ENCODE measurements around the gene FBLN1.
A peak's percentile ranks its signal among the peaks of the same experiment; 100 is the strongest.
"Not testable (repeated sequence)": the region's sequence is repeated elsewhere in the genome, so short reads cannot be mapped to it uniquely, and the experiment has no call there.

FBLN1 gene

GRCh38 chr22:45586651-45587405 is 84.1 kb downstream of the FBLN1 start:
- TF ChIP-seq CTCF (IDR thresholded peaks at IDR 0.05; ENCODE audit: poor library complexity, severe bottlenecking): no peak
- Histone ChIP-seq H3K27me3 (ENCODE audit: insufficient read depth, poor library complexity, severe bottlenecking) (no peaks in the 10 kb centered on the region), H3K4me1 (ENCODE audit: insufficient read depth, poor library complexity, severe bottlenecking) (peaks cover 7% of the 10 kb centered on the region), H3K27ac (ENCODE audit: poor library complexity, severe bottlenecking) (no peak overlapping the region), H3K9me3 (ENCODE audit: severe bottlenecking) (no peaks in the 10 kb centered on the region), H3K36me3 (ENCODE audit: low read depth) (no peaks in the 10 kb centered on the region), H3K4me3 (ENCODE audit: severe bottlenecking) (no peak overlapping the region)
- ATAC-seq (ENCODE audit: low read depth) (no peak), DNase-seq (ENCODE audit: low spot score) (no peak)

- Histone ChIP-seq H3K4me3 (ENCODE audit: severe bottlenecking) (no peak overlapping the region), H3K9me3 (ENCODE audit: severe bottlenecking) (no peaks in the 10 kb centered on the region), H3K36me3 (ENCODE audit: low read depth) (no peaks in the 10 kb centered on the region), H3K27me3 (ENCODE audit: insufficient read depth, poor library complexity, severe bottlenecking) (no peaks in the 10 kb centered on the region), H3K4me1 (ENCODE audit: insufficient read depth, poor library complexity, severe bottlenecking) (peaks cover 7% of the 10 kb centered on the region), H3K27ac (ENCODE audit: poor library complexity, severe bottlenecking) (no peak overlapping the region)
- no peak for DNase-seq (ENCODE audit: low spot score)
- peak; percentile 83 for ATAC-seq (ENCODE audit: low read depth)
- no peak for TF ChIP-seq CTCF (IDR thresholded peaks at IDR 0.05; ENCODE audit: poor library complexity, severe bottlenecking)
These were observed 85.2 kb downstream of the FBLN1 start for GRCh38 chr22:45587638-45588505.

- no peaks in the 10 kb centered on the region for H3K36me3 ChIP-seq (ENCODE audit: low read depth)
- ATAC-seq (ENCODE audit: low read depth): no peak
- DNase-seq (ENCODE audit: low spot score): no peak
- no peak for TF ChIP-seq CTCF (IDR thresholded peaks at IDR 0.05; ENCODE audit: poor library complexity, severe bottlenecking)
- H3K4me3 ChIP-seq (ENCODE audit: severe bottlenecking): no peak overlapping the region
- no peak overlapping the region for H3K27ac ChIP-seq (ENCODE audit: poor library complexity, severe bottlenecking)
- H3K4me1 ChIP-seq (ENCODE audit: insufficient read depth, poor library complexity, severe bottlenecking): peaks cover 7% of the 10 kb centered on the region
- H3K27me3 ChIP-seq (ENCODE audit: insufficient read depth, poor library complexity, severe bottlenecking): no peaks in the 10 kb centered on the region
- no peaks in the 10 kb centered on the region for H3K9me3 ChIP-seq (ENCODE audit: severe bottlenecking)
These were observed 86.9 kb downstream of the FBLN1 start for GRCh38 chr22:45589556-45589955.

GRCh38 chr22:45590262-45590661 is 87.6 kb downstream of the FBLN1 start:
- ATAC-seq (ENCODE audit: low read depth): no peak
- Histone ChIP-seq H3K4me3 (ENCODE audit: severe bottlenecking) (no peak overlapping the region), H3K36me3 (ENCODE audit: low read depth) (no peaks in the 10 kb centered on the region), H3K27ac (ENCODE audit: poor library complexity, severe bottlenecking) (no peak overlapping the region), H3K9me3 (ENCODE audit: severe bottlenecking) (no peaks in the 10 kb centered on the region), H3K4me1 (ENCODE audit: insufficient read depth, poor library complexity, severe bottlenecking) (peaks cover 7% of the 10 kb centered on the region), H3K27me3 (ENCODE audit: insufficient read depth, poor library complexity, severe bottlenecking) (no peaks in the 10 kb centered on the region)
- no peak for TF ChIP-seq CTCF (IDR thresholded peaks at IDR 0.05; ENCODE audit: poor library complexity, severe bottlenecking)
- DNase-seq (ENCODE audit: low spot score): no peak

- ATAC-seq (ENCODE audit: low read depth); H3K4me3 ChIP-seq (ENCODE audit: severe bottlenecking); H3K27me3 ChIP-seq (ENCODE audit: insufficient read depth, poor library complexity, severe bottlenecking); DNase-seq (ENCODE audit: low spot score); H3K36me3 ChIP-seq (ENCODE audit: low read depth); H3K4me1 ChIP-seq (ENCODE audit: insufficient read depth, poor library complexity, severe bottlenecking); H3K9me3 ChIP-seq (ENCODE audit: severe bottlenecking); H3K27ac ChIP-seq (ENCODE audit: poor library complexity, severe bottlenecking): not testable (repeated sequence)
These were observed 89.0 kb downstream of the FBLN1 start for GRCh38 chr22:45591633-45592213.
